Loucy (cell line): ENCODE measurements around the gene CCDC107.

Source experiments
- H2AFZ ChIP-seq: fragments of 200-600 bp; sonication (generic); 2 replicates; pipeline ENCODE4 v1.6.0; 2016; ENCODE audit warnings: antibody characterized with exemption, mild to moderate bottlenecking, low read length, moderate library complexity
- H3F3A ChIP-seq: fragments of 200-600 bp; 2 replicates; pipeline ENCODE4 v1.6.0; 2016; ENCODE audit warnings: antibody characterized with exemption, low read depth, mild to moderate bottlenecking
- H3K27me3 ChIP-seq: fragments of 200-600 bp; sonication (generic); 2 replicates; pipeline ENCODE4 v1.6.1; 2014; ENCODE audit warnings: low read length, mild to moderate bottlenecking; ENCODE audit not compliant: insufficient read depth, poor library complexity, severe bottlenecking
- H3K36me3 ChIP-seq: fragments of 200-600 bp; sonication (generic); 2 replicates; pipeline ENCODE4 v1.6.1; 2016; ENCODE audit warnings: low read length; ENCODE audit not compliant: insufficient read depth
- H3K4me1 ChIP-seq: fragments of 200-600 bp; sonication (generic); 2 replicates; pipeline ENCODE4 v1.5.1; 2014; ENCODE audit warnings: low read length, mild to moderate bottlenecking; ENCODE audit not compliant: insufficient read depth, poor library complexity, severe bottlenecking
- H3K4me2 ChIP-seq: fragments of 200-600 bp; sonication (generic); 2 replicates; pipeline ENCODE4 v1.6.0; 2014; ENCODE audit warnings: antibody characterized with exemption, low read length, low read depth, mild to moderate bottlenecking; ENCODE audit not compliant: poor library complexity, severe bottlenecking
- H3K4me3 ChIP-seq: fragments of 200-600 bp; sonication (generic); 2 replicates; pipeline ENCODE4 v1.5.1; 2014; ENCODE audit warnings: low read length, mild to moderate bottlenecking, mixed read lengths; ENCODE audit not compliant: poor library complexity, severe bottlenecking
- H3K79me2 ChIP-seq: fragments of 200-600 bp; sonication (generic); 2 replicates; pipeline ENCODE4 v1.6.1; 2014; ENCODE audit warnings: low read length; ENCODE audit not compliant: insufficient read depth
- H3K9ac ChIP-seq: fragments of 200-600 bp; sonication (generic); 2 replicates; pipeline ENCODE4 v1.6.0; 2014; ENCODE audit warnings: mild to moderate bottlenecking, low read depth, low read length, moderate library complexity; ENCODE audit not compliant: poor library complexity, severe bottlenecking
- H3K9me2 ChIP-seq: fragments of 200-600 bp; sonication (generic); replicated peaks from 2 replicates; pipeline ENCODE4 v1.6.1; 2016; ENCODE audit warnings: low read depth, low read length, mixed read lengths
- H3K9me3 ChIP-seq: fragments of 200-600 bp; sonication (generic); 2 replicates; pipeline ENCODE4 v1.6.1; 2014; ENCODE audit warnings: mild to moderate bottlenecking, antibody characterized with exemption, low read length, low read depth; ENCODE audit not compliant: insufficient read depth
- H4K20me1 ChIP-seq: fragments of 200-600 bp; sonication (generic); 2 replicates; pipeline ENCODE4 v1.6.0; 2014; ENCODE audit warnings: antibody characterized with exemption, low read length, mild to moderate bottlenecking; ENCODE audit not compliant: insufficient read depth, poor library complexity, severe bottlenecking
- CTCF ChIP-seq: fragments of 200-600 bp; sonication (generic); conservative IDR thresholded peaks from 2 replicates; pipeline ENCODE4 v1.5.1; 2014; ENCODE audit warnings: mild to moderate bottlenecking, antibody characterized with exemption, low read length
- EZH2phosphoT487 ChIP-seq: fragments of 200-600 bp; IDR thresholded peaks from 2 replicates; pipeline ENCODE4 v1.6.1; 2018; ENCODE audit warnings: antibody characterized with exemption, mild to moderate bottlenecking, moderate library complexity, borderline replicate concordance

CCDC107 gene

GRCh38 chr9:35646153-35646532 is 11.9 kb upstream of the CCDC107 start:
- peaks cover 8% of the 10 kb centered on the region; the same call in 1 of the 2 replicates for H3F3A ChIP-seq
- no peaks in the 10 kb centered on the region for H3K27me3 ChIP-seq
- no peak for TF ChIP-seq EZH2phosphoT487
- TF ChIP-seq CTCF, result no peak
- H3K4me1 ChIP-seq, result peaks cover 36% of the 10 kb centered on the region
- H3K9me2 ChIP-seq, result no peaks in the 10 kb centered on the region
- H3K4me2 ChIP-seq, result peak overlapping the region; percentile 98
- peak overlapping the region; percentile 85 for H3K9ac ChIP-seq
- peak overlapping the region; percentile 80 for H3K4me3 ChIP-seq
- H4K20me1 ChIP-seq, result peaks cover 6% of the 10 kb centered on the region
- no peaks in the 10 kb centered on the region for H3K36me3 ChIP-seq
- H3K9me3 ChIP-seq, result no peaks in the 10 kb centered on the region
- peaks cover 55% of the 10 kb centered on the region for H3K79me2 ChIP-seq
- peak overlapping the region; percentile 70 for H2AFZ ChIP-seq

DNA sequence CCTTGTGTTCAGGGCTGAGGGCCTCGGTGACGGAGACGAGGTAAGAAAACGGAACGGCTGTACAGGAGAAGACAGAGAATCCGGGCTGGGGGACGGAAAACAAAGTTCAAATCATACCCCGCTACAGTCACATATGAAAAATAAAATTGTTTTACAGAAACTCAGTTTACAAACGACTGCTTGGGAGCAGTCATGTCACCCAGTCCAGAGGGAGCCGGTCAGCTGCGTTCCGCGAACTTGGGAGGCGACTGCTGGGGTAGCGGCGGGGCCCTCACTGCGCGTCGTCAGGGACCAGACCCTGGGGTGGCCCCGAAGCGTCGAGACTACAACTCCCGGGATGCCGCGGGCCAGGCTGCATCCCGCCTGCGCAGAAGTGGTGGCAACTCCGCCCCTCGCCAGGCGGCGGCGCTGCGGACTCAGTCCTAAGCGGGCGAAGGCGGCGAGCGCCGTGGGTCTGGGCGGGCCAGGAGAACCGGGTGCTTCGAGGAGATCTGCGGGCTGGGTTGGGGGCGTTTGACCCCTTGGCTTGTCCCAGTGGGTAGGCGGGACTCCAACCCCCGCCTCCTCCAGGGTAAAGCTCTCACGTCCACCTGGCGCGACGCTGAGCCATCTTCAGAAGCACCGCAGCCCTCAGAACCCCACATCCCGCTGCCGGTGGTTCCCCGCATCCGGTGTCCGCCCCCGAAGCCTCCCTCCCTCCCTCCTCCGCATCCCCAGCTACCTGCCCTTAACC is 11.4 kb upstream of the CCDC107 start:
- Histone ChIP-seq H3K4me3 (peak overlapping the region; percentile 80), H3K4me2 (peak overlapping the region; percentile 98), H4K20me1 (peaks cover 6% of the 10 kb centered on the region), H3K27me3 (no peaks in the 10 kb centered on the region), H3K36me3 (no peaks in the 10 kb centered on the region), H3K9me3 (no peaks in the 10 kb centered on the region), H3K4me1 (peaks cover 41% of the 10 kb centered on the region), H2AFZ (peak overlapping the region; percentile 70), H3K79me2 (peaks cover 61% of the 10 kb centered on the region), H3K9me2 (no peaks in the 10 kb centered on the region), H3F3A (peaks cover 8% of the 10 kb centered on the region; the same call in 1 of the 2 replicates), H3K9ac (peak overlapping the region; percentile 85)
- TF ChIP-seq EZH2phosphoT487 (no peak), CTCF (peak; percentile 78)

- TF ChIP-seq CTCF (no peak), EZH2phosphoT487 (no peak)
- Histone ChIP-seq H3K36me3 (no peaks in the 10 kb centered on the region), H4K20me1 (peaks cover 6% of the 10 kb centered on the region), H3K9ac (peak overlapping the region; percentile 85), H3K9me3 (no peaks in the 10 kb centered on the region), H3F3A (peaks cover 8% of the 10 kb centered on the region; the same call in 1 of the 2 replicates), H3K79me2 (peaks cover 59% of the 10 kb centered on the region), H2AFZ (peak overlapping the region; percentile 48), H3K4me1 (peaks cover 47% of the 10 kb centered on the region), H3K9me2 (no peaks in the 10 kb centered on the region), H3K27me3 (no peaks in the 10 kb centered on the region), H3K4me3 (peak overlapping the region; percentile 80), H3K4me2 (peak overlapping the region; percentile 98)
Measured at GRCh38 chr9:35649431-35650340, 8.4 kb upstream of the CCDC107 start.
